Liver (tissue), 9 donors: ENCODE results near the gene SCN1B. TPM values are rescaled to one million over a fixed set of nuclear protein-coding genes. Genes with fewer than 3 reads are reported as not detected.

Source experiments
- DNase-seq: peaks from one replicate; pipeline ENCODE4 v3.0.0-alpha.2; 2017; ENCODE audit warnings: low spot score
- H3K27ac ChIP-seq, 2 donors: one replicate each; pipeline ENCODE4 v1.7.0; 2013; ENCODE audit warnings: inconsistent platforms in 2 of 2, low read length in 2 of 2, control low read depth in 1 of 2, low read depth in 1 of 2, mild to moderate bottlenecking in 1 of 2
- H3K27me3 ChIP-seq, 4 donors: one replicate each; pipeline versions ENCODE4 v1.6.1 to v1.7.0; 2013; ENCODE audit warnings: low read length in 3 of 4, inconsistent platforms in 1 of 4, mild to moderate bottlenecking in 1 of 4, moderate library complexity in 1 of 4; ENCODE audit not compliant: control insufficient read depth in 4 of 4, insufficient read depth in 4 of 4
- H3K36me3 ChIP-seq, 4 donors: one replicate each; pipeline versions ENCODE4 v1.6.1 to v1.7.0; 2013; ENCODE audit warnings: low read length in 3 of 4, mild to moderate bottlenecking in 3 of 4, low read depth in 1 of 4, moderate library complexity in 1 of 4; ENCODE audit not compliant: control insufficient read depth in 4 of 4, insufficient read depth in 3 of 4
- H3K4me1 ChIP-seq, 4 donors: one replicate each; pipeline versions ENCODE4 v1.6.1 to v1.7.0; 2013; ENCODE audit warnings: low read length in 3 of 4, mild to moderate bottlenecking in 3 of 4, moderate library complexity in 1 of 4; ENCODE audit not compliant: control insufficient read depth in 4 of 4, insufficient read depth in 4 of 4
- H3K4me3 ChIP-seq, 3 donors: one replicate each; pipeline versions ENCODE4 v1.6.1 to v1.7.0; 2013; ENCODE audit warnings: low read length in 3 of 3, control low read depth in 1 of 3, low read depth in 1 of 3, mild to moderate bottlenecking in 1 of 3
- H3K9ac ChIP-seq, 2 donors: one replicate each; pipeline ENCODE4 v1.7.0; 2013; ENCODE audit warnings: low read length in 2 of 2, mild to moderate bottlenecking in 2 of 2, moderate library complexity in 2 of 2, control low read depth in 1 of 2, low read depth in 1 of 2
- H3K9me3 ChIP-seq, 4 donors: one replicate each; pipeline versions ENCODE4 v1.6.1 to v1.7.0; 2013; ENCODE audit warnings: low read length in 3 of 4; ENCODE audit not compliant: control insufficient read depth in 4 of 4
- EGR1 ChIP-seq, 2 donors: IDR thresholded peaks; 2 replicates each; pipeline ENCODE4 v1.6.1; 2016 to 2018; ENCODE audit warnings: antibody characterized with exemption in 2 of 2, low read depth in 2 of 2
- FOXA1 ChIP-seq: IDR thresholded peaks from 2 replicates; pipeline ENCODE4 v1.6.1; 2016; ENCODE audit warnings: antibody characterized with exemption
- GABPA ChIP-seq, 2 donors: IDR thresholded peaks in 1 of 2; conservative IDR thresholded peaks in 1 of 2; 2 replicates each; pipeline ENCODE4 v1.6.1; 2016; ENCODE audit warnings: antibody characterized with exemption in 2 of 2, mild to moderate bottlenecking in 1 of 2, moderate library complexity in 1 of 2
- HNF4A ChIP-seq, 2 donors: conservative IDR thresholded peaks; 2 replicates each; pipeline ENCODE4 v1.6.1; 2016; ENCODE audit warnings: antibody characterized with exemption in 2 of 2, mild to moderate bottlenecking in 2 of 2
- HNF4G ChIP-seq: IDR thresholded peaks from 2 replicates; pipeline ENCODE4 v1.6.1; 2016; ENCODE audit warnings: antibody characterized with exemption
- JUND ChIP-seq, 2 donors: IDR thresholded peaks; 2 replicates each; pipeline ENCODE4 v1.6.1; 2016; ENCODE audit warnings: antibody characterized with exemption in 2 of 2
- RAD21 ChIP-seq, 2 donors: IDR thresholded peaks; 2 replicates each; pipeline ENCODE4 v1.6.1; 2016; ENCODE audit warnings: antibody characterized with exemption in 2 of 2, mild to moderate bottlenecking in 2 of 2
- RXRA ChIP-seq, 2 donors: IDR thresholded peaks; 2 replicates each; pipeline ENCODE4 v1.6.1; 2017 to 2018; ENCODE audit warnings: antibody characterized with exemption in 2 of 2, mild to moderate bottlenecking in 1 of 2
- SP1 ChIP-seq: IDR thresholded peaks from 2 replicates; pipeline ENCODE4 v1.6.1; 2018; ENCODE audit warnings: antibody characterized with exemption, mild to moderate bottlenecking
- TAF1 ChIP-seq: conservative IDR thresholded peaks from 2 replicates; pipeline ENCODE4 v1.6.1; 2016; ENCODE audit warnings: antibody characterized with exemption, mild to moderate bottlenecking
- YY1 ChIP-seq: IDR thresholded peaks from 2 replicates; pipeline ENCODE4 v1.6.1; 2016; ENCODE audit warnings: antibody characterized with exemption, mild to moderate bottlenecking
- WGBS: extraction: QIAGEN DNeasy Blood & Tissue Kit; methylation state at CpG from one replicate; pipeline ENCODE4 v1.1.7; 2013; 5-methylcytosine and 5-hydroxymethylcytosine counted together
- polyA plus RNA-seq, 2 donors: library from polyadenylated mRNA; stranded (reverse) in 1 of 2; unstranded in 1 of 2; fragments of 200-250 nt in 1 of 2; fragments of >200 nt in 1 of 2; fragmentation: Nextera tagmentation in 1 of 2; extraction: Ambion mirVana in 1 of 2; gene quantifications; one replicate each; pipeline versions ENCODE4 v1.2.1 to v1.2.3, GENCODE V29; 2013 to 2015
- total RNA-seq, 2 donors: library from RNA; depleted of rRNA; stranded (reverse); fragments of >200 nt; gene quantifications; one replicate each; pipeline ENCODE4 v1.2.3, GENCODE V29; 2014
- TF ChIP-seq, protein P1 (sequence below): IDR thresholded peaks from 2 replicates; pipeline ENCODE4 v1.6.1; 2016; ENCODE audit warnings: antibody characterized with exemption
- TF ChIP-seq, protein P2 (sequence below): IDR thresholded peaks from 2 replicates; pipeline ENCODE4 v1.6.1; 2016; ENCODE audit warnings: antibody characterized with exemption
- TF ChIP-seq, protein P3 (sequence below): IDR thresholded peaks from 2 replicates; pipeline ENCODE4 v1.6.1; 2016; ENCODE audit warnings: antibody characterized with exemption
- TF ChIP-seq, protein P4 (sequence below): IDR thresholded peaks from 2 replicates; pipeline ENCODE4 v1.6.1; 2016; ENCODE audit warnings: antibody characterized with exemption, mild to moderate bottlenecking
- TF ChIP-seq, protein P5 (sequence below): fragments of 150-350 bp; IDR thresholded peaks from 2 replicates; pipeline ENCODE4 v1.5.1; 2017; ENCODE audit warnings: improper control_type of control experiment, low read depth, low read length; ENCODE audit not compliant: missing input control
- donor health status: healthy.
- donor health status: healthy.
- donor health status: healthy.
- donor health status: healthy.
- donor health status: healthy.

The SCN1B gene
- total and polyA plus RNA-seq, 4 donors = 1.6 to 5.8 (median 3.4) TPM

DNA sequence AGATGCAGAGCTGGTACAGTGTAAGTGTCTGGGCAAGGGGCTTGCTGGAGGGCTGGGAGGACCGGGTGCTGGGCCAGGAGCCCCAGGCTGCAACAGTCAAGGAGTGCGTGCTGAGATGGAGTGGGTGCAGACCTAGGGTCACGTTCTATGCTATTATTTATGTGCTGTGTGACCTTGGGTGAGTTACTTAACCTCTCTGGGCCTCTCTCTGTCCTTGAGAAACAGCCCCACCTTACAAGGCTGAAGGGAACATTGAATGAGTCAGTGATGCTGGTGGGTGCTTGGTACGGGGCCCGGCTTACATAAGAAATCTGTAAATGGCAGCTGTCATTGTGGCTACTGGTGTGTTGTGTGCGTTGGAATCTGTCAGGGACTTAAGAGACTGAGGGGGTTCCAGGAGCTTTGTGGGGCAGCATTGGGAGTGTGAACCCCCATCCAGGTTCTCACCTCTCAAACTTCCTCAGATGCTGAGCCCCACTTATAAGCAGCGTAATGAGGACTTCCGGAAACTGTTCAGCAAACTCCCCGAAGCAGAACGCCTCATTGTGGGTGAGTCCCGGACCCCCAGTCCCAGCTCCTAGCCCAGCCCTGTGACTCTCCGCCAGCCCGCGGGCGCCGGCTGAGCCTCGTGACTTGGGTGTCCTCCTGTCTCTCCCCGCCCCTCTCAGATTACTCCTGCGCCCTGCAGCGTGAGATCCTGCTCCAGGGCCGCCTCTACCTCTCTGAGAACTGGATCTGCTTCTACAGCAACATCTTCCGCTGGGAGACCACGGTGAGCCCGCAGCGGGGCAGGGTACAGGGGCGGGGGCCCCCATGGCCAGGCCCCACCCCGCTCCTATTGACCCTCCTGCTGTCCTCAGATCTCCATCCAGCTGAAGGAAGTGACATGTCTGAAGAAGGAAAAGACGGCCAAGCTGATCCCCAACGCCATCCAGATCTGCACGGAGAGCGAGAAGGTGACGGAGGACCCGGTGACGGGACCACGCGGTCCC is 20.6 kb upstream of the SCN1B start:
- 92% methylated on average over 36 of the region's 36 CpGs for WGBS
- Histone ChIP-seq H3K9ac (no peak overlapping the region), H3K4me3 (no peak overlapping the region), H3K27me3 (no peaks in the 10 kb centered on the region), H3K36me3 (peaks cover 0 to 10% (median 6%) of the 10 kb centered on the region in 4 donors), H3K9me3 (no peaks in the 10 kb centered on the region), H3K27ac (no peak overlapping the region), H3K4me1 (peaks cover 6 to 30% (median 13%) of the 10 kb centered on the region in 4 donors)
- no peak for DNase-seq
- TF ChIP-seq, protein P1, sequence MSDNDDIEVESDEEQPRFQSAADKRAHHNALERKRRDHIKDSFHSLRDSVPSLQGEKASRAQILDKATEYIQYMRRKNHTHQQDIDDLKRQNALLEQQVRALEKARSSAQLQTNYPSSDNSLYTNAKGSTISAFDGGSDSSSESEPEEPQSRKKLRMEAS = no peak
- TF ChIP-seq TAF1 (no peak), RXRA (IDR thresholded peaks at IDR 0.05) (no peak), FOXA1 (no peak), JUND (IDR thresholded peaks at IDR 0.05) (no peak), RAD21 (IDR thresholded peaks at IDR 0.05) (no peak), YY1 (no peak), EGR1 (IDR thresholded peaks at IDR 0.05; ENCODE audit: low read depth in 2 of 2) (no peak)
- TF ChIP-seq, protein P2, sequence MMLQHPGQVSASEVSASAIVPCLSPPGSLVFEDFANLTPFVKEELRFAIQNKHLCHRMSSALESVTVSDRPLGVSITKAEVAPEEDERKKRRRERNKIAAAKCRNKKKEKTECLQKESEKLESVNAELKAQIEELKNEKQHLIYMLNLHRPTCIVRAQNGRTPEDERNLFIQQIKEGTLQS = no peak
- TF ChIP-seq, protein P3, sequence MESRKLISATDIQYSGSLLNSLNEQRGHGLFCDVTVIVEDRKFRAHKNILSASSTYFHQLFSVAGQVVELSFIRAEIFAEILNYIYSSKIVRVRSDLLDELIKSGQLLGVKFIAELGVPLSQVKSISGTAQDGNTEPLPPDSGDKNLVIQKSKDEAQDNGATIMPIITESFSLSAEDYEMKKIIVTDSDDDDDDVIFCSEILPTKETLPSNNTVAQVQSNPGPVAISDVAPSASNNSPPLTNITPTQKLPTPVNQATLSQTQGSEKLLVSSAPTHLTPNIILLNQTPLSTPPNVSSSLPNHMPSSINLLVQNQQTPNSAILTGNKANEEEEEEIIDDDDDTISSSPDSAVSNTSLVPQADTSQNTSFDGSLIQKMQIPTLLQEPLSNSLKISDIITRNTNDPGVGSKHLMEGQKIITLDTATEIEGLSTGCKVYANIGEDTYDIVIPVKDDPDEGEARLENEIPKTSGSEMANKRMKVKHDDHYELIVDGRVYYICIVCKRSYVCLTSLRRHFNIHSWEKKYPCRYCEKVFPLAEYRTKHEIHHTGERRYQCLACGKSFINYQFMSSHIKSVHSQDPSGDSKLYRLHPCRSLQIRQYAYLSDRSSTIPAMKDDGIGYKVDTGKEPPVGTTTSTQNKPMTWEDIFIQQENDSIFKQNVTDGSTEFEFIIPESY = no peak
- TF ChIP-seq, protein P4, sequence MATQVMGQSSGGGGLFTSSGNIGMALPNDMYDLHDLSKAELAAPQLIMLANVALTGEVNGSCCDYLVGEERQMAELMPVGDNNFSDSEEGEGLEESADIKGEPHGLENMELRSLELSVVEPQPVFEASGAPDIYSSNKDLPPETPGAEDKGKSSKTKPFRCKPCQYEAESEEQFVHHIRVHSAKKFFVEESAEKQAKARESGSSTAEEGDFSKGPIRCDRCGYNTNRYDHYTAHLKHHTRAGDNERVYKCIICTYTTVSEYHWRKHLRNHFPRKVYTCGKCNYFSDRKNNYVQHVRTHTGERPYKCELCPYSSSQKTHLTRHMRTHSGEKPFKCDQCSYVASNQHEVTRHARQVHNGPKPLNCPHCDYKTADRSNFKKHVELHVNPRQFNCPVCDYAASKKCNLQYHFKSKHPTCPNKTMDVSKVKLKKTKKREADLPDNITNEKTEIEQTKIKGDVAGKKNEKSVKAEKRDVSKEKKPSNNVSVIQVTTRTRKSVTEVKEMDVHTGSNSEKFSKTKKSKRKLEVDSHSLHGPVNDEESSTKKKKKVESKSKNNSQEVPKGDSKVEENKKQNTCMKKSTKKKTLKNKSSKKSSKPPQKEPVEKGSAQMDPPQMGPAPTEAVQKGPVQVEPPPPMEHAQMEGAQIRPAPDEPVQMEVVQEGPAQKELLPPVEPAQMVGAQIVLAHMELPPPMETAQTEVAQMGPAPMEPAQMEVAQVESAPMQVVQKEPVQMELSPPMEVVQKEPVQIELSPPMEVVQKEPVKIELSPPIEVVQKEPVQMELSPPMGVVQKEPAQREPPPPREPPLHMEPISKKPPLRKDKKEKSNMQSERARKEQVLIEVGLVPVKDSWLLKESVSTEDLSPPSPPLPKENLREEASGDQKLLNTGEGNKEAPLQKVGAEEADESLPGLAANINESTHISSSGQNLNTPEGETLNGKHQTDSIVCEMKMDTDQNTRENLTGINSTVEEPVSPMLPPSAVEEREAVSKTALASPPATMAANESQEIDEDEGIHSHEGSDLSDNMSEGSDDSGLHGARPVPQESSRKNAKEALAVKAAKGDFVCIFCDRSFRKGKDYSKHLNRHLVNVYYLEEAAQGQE = no peak

DNA sequence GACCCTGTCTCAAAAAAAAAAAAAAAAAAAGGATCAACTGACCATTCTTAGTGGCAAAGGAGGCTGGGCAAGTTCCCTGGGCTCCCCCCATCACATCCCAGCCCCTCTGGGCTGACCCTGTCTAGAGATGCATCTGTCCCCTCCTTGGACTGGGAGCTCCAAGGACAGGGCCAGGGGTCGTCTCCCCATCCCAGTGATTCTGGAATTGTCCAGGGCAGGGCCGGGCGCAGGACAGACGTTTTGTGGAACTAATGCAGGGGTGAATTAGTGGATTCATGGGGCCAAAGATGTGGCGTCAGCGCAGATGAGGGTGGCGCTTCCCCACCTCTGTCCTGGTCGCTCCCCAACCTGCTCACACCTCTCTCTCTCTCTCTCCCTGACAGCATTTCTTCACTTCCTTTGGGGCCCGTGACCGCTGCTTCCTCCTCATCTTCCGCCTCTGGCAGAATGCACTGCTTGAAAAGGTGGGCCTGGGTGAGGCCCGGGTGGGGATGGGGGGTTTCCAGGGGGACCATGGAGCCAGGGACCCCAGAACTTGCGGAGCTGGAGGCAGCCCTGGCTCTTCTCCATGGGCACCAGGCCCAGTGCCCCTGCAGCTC is 19.1 kb upstream of the SCN1B start:
- 82% methylated on average over 13 of the region's 13 CpGs for WGBS
- DNase-seq = no peak
- H3K36me3 ChIP-seq = peaks cover 0 to 10% (median 6%) of the 10 kb centered on the region in 4 donors
- H3K9ac ChIP-seq = no peak overlapping the region
- H3K4me3 ChIP-seq = no peak overlapping the region
- no peak for TF ChIP-seq RXRA (IDR thresholded peaks at IDR 0.05)
- no peak for TF ChIP-seq SP1
- TF ChIP-seq HNF4G = no peak
- TF ChIP-seq FOXA1 = no peak
- TF ChIP-seq, protein P1 = no peak
- TF ChIP-seq, protein P5, sequence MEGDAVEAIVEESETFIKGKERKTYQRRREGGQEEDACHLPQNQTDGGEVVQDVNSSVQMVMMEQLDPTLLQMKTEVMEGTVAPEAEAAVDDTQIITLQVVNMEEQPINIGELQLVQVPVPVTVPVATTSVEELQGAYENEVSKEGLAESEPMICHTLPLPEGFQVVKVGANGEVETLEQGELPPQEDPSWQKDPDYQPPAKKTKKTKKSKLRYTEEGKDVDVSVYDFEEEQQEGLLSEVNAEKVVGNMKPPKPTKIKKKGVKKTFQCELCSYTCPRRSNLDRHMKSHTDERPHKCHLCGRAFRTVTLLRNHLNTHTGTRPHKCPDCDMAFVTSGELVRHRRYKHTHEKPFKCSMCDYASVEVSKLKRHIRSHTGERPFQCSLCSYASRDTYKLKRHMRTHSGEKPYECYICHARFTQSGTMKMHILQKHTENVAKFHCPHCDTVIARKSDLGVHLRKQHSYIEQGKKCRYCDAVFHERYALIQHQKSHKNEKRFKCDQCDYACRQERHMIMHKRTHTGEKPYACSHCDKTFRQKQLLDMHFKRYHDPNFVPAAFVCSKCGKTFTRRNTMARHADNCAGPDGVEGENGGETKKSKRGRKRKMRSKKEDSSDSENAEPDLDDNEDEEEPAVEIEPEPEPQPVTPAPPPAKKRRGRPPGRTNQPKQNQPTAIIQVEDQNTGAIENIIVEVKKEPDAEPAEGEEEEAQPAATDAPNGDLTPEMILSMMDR = no peak
- TF ChIP-seq TAF1 = no peak
- TF ChIP-seq, protein P4 = no peak
- TF ChIP-seq GABPA (IDR thresholded peaks at IDR 0.05 in 1 of 2, conservative IDR thresholded peaks at IDR 0.05 in 1 of 2) = no peak
- no peak for TF ChIP-seq HNF4A (conservative IDR thresholded peaks at IDR 0.05)
- no peaks in the 10 kb centered on the region for H3K9me3 ChIP-seq
- peaks cover 3 to 19% (median 11%) of the 10 kb centered on the region in 4 donors for H3K4me1 ChIP-seq
- H3K27ac ChIP-seq = peak overlapping the region; percentile 32 to 35
- H3K27me3 ChIP-seq = no peaks in the 10 kb centered on the region
